HEK293 (cell line): ENCODE results near the gene ATP6V0A1.

Experiments used
- CTCF ChIA-PET: fragments of 350-600 bp; formaldehyde crosslinking; extraction: SDS; loops from one replicate; lab custom pipeline; 2021; ENCODE audit warnings: antibody characterized with exemption; lab: Yijun Ruan, JAX
- POLR2A ChIA-PET: fragments of 300-600 bp; formaldehyde crosslinking; extraction: SDS; loops from one replicate; lab custom pipeline; 2020; ENCODE audit warnings: antibody characterized with exemption, inconsistent platforms; lab: Yijun Ruan, JAX
- H3K27ac ChIP-seq: fragments of 200-500 bp; sonication (Bioruptor generic); 2 replicates; pipeline ENCODE4 v1.5.1; 2014; ENCODE audit warnings: low read depth, low read length, control low read depth, inconsistent platforms; ENCODE audit errors: extremely low read depth
- H3K36me3 ChIP-seq, 2 experiments: fragments of 200-500 bp in 1 of 2; sonication (Bioruptor generic) in 1 of 2; 1 replicate in 1 of 2; 2 replicates in 1 of 2; pipeline ENCODE4 v1.5.1; 2014 to 2017; ENCODE audit warnings: inconsistent platforms in 2 of 2, low read length in 2 of 2; ENCODE audit not compliant: control insufficient read depth in 2 of 2, insufficient read depth in 1 of 2
- H3K4me1 ChIP-seq: fragments of 200-500 bp; sonication (Bioruptor generic); 2 replicates; pipeline ENCODE4 v1.5.1; 2014; ENCODE audit warnings: mild to moderate bottlenecking, low read length, inconsistent platforms; ENCODE audit not compliant: control insufficient read depth, insufficient read depth
- H3K4me3 ChIP-seq: 2 replicates; pipeline ENCODE4 v1.5.1; 2011; ENCODE audit warnings: low read depth, mild to moderate bottlenecking, control low read depth, low read length, moderate library complexity
- H3K9me3 ChIP-seq: fragments of 200-500 bp; sonication (Bioruptor generic); 2 replicates; pipeline ENCODE4 v1.5.1; 2014; ENCODE audit warnings: low read depth, low read length, inconsistent platforms; ENCODE audit not compliant: control insufficient read depth, insufficient read depth
- KLF8 ChIP-seq: fragments of 450-650 bp; formaldehyde crosslinking; IDR thresholded peaks from 2 replicates; pipeline ENCODE4 v1.5.1; 2016; ENCODE audit warnings: missing biosample characterization, missing genetic modification characterization
- MEIS1 ChIP-seq: sonication (generic); formaldehyde crosslinking; IDR thresholded peaks from 2 replicates; pipeline ENCODE4 v1.8.1; 2022; ENCODE audit warnings: missing genetic modification reagents, mild to moderate bottlenecking, borderline replicate concordance
- OVOL3 ChIP-seq: fragments of 450-650 bp; formaldehyde crosslinking; IDR thresholded peaks from 2 replicates; pipeline ENCODE4 v1.5.1; 2016; ENCODE audit warnings: missing biosample characterization, missing genetic modification characterization
- PRDM1 ChIP-seq: fragments of 450-650 bp; formaldehyde crosslinking; IDR thresholded peaks from 2 replicates; pipeline ENCODE4; 2016; ENCODE audit warnings: missing biosample characterization, missing genetic modification characterization
- PRDM6 ChIP-seq: fragments of 450-650 bp; formaldehyde crosslinking; IDR thresholded peaks from 2 replicates; pipeline ENCODE4 v1.5.1; 2017; ENCODE audit warnings: missing biosample characterization, missing genetic modification characterization
- REST ChIP-seq: fragments of 450-650 bp; formaldehyde crosslinking; IDR thresholded peaks from 2 replicates; pipeline ENCODE4 v1.5.1; 2016; ENCODE audit warnings: missing biosample characterization, missing genetic modification characterization
- SP3 ChIP-seq: fragments of 450-650 bp; formaldehyde crosslinking; IDR thresholded peaks from 2 replicates; pipeline ENCODE4 v1.5.1; 2016; ENCODE audit warnings: missing biosample characterization, missing genetic modification characterization
- TRIM28 ChIP-seq: IDR thresholded peaks from 2 replicates; pipeline ENCODE4 v1.6.1; 2011; ENCODE audit warnings: low read length, control low read depth, borderline replicate concordance
- ZFHX2 ChIP-seq: fragments of 450-650 bp; formaldehyde crosslinking; conservative IDR thresholded peaks from 2 replicates; pipeline ENCODE4 v1.5.1; 2016; ENCODE audit warnings: missing biosample characterization, missing genetic modification characterization
- ZNF148 ChIP-seq: fragments of 450-650 bp; formaldehyde crosslinking; IDR thresholded peaks from 2 replicates; pipeline ENCODE4 v1.5.0; 2017; ENCODE audit warnings: missing biosample characterization, missing genetic modification characterization, borderline replicate concordance
- ZNF175 ChIP-seq: fragments of 450-650 bp; formaldehyde crosslinking; IDR thresholded peaks from 2 replicates; pipeline ENCODE4 v1.5.1; 2016; ENCODE audit warnings: missing biosample characterization, missing genetic modification characterization
- ZNF211 ChIP-seq: fragments of 450-650 bp; formaldehyde crosslinking; IDR thresholded peaks from 2 replicates; pipeline ENCODE4 v1.5.1; 2016; ENCODE audit warnings: low read depth, missing biosample characterization, missing genetic modification characterization
- ZNF239 ChIP-seq: fragments of 450-650 bp; formaldehyde crosslinking; IDR thresholded peaks from 2 replicates; pipeline ENCODE4 v1.5.1; 2016; ENCODE audit warnings: missing biosample characterization, missing genetic modification characterization
- ZNF350 ChIP-seq: fragments of 450-650 bp; formaldehyde crosslinking; IDR thresholded peaks from 2 replicates; pipeline ENCODE4 v1.5.0; 2017; ENCODE audit warnings: missing biosample characterization, mild to moderate bottlenecking, missing genetic modification characterization
- ZNF488 ChIP-seq: fragments of 450-650 bp; formaldehyde crosslinking; IDR thresholded peaks from 2 replicates; pipeline ENCODE4 v1.5.1; 2016; ENCODE audit warnings: missing biosample characterization, missing genetic modification characterization
- ZNF560 ChIP-seq: fragments of 450-650 bp; formaldehyde crosslinking; IDR thresholded peaks from 2 replicates; pipeline ENCODE4 v1.5.1; 2017; ENCODE audit warnings: missing biosample characterization, missing genetic modification characterization, borderline replicate concordance
- ZNF626 ChIP-seq: fragments of 450-650 bp; sonication (Bioruptor Pico); formaldehyde crosslinking; IDR thresholded peaks from 2 replicates; pipeline ENCODE4 v1.5.1; 2018; ENCODE audit warnings: missing biosample characterization, missing genetic modification characterization, inconsistent platforms
- ZNF76 ChIP-seq: fragments of 450-650 bp; formaldehyde crosslinking; IDR thresholded peaks from 2 replicates; pipeline ENCODE4; 2016; ENCODE audit warnings: low read depth, missing biosample characterization, missing genetic modification characterization, borderline replicate concordance

The ATP6V0A1 gene

GRCh38 chr17:42436391-42436790 lies 22.3 kb upstream of the ATP6V0A1 start:
- CTCF ChIA-PET: interaction anchor here (0.6 to 1.9 kb wide), 7 partner anchors 8 to 341 kb away, joined by 3 to 4 read pairs (median 3); no protein-coding TSS in a partner anchor
- Histone ChIP-seq H3K36me3 (no peaks in the 10 kb centered on the region), H3K4me3 (no peak overlapping the region), H3K4me1 (no peaks in the 10 kb centered on the region; the same call in 1 of the 2 replicates), H3K9me3 (no peaks in the 10 kb centered on the region), H3K27ac (no peak overlapping the region)
- POLR2A ChIA-PET: interaction anchor here (0.6 to 3.6 kb wide), 2 partner anchors 13 to 23 kb away, joined by 4 to 25 read pairs; partner anchors contain the start of gene CAVIN1
- no peak for TF ChIP-seq ZNF560
- TF ChIP-seq ZNF211 (tag by site-specific recombination): no peak
- TF ChIP-seq ZNF148 (tag by site-specific recombination): no peak
- peak; percentile 40; the same call in 1 of the 2 replicates for TF ChIP-seq PRDM6 (tag by site-specific recombination)
- TF ChIP-seq ZNF626: no peak
- TF ChIP-seq ZNF76: no peak
- TF ChIP-seq TRIM28: no peak
- peak; percentile 68 for TF ChIP-seq PRDM1 (tag by site-specific recombination)
- TF ChIP-seq SP3 (tag by site-specific recombination): no peak
- peak; percentile 53 for TF ChIP-seq ZFHX2
- no peak for TF ChIP-seq KLF8
- TF ChIP-seq REST: no peak
- TF ChIP-seq ZNF239 (tag by site-specific recombination): no peak
- no peak for TF ChIP-seq ZNF175

- no peak overlapping the region for H3K27ac ChIP-seq
- ChIA-PET POLR2A (interaction anchor here (0.6 to 0.7 kb wide), 2 partner anchors 142 to 1602 kb away, joined by 3 read pairs; no protein-coding TSS in a partner anchor), CTCF (interaction anchor here (0.6 to 4.3 kb wide), 15 partner anchors 7 to 877 kb away, joined by 3 to 33 read pairs (median 3); no protein-coding TSS in a partner anchor)
- H3K4me3 ChIP-seq: no peak overlapping the region
- no peaks in the 10 kb centered on the region for H3K36me3 ChIP-seq
- peaks cover 2% of the 10 kb centered on the region; the same call in 1 of the 2 replicates for H3K4me1 ChIP-seq
- no peaks in the 10 kb centered on the region for H3K9me3 ChIP-seq
- TF ChIP-seq ZNF488 (no peak), ZNF350 (no peak), OVOL3 (tag by site-specific recombination) (no peak), MEIS1 (no peak)
- TF ChIP-seq, all 188 proteins: peak for 0
These were observed 19.8 kb upstream of the ATP6V0A1 start for GRCh38 chr17:42438600-42439567.
